HG03378 (cell line): ENCODE results near the gene JARID2.
"Not testable (repeated sequence)": the region's sequence is repeated elsewhere in the genome, so short reads cannot be mapped to it uniquely, and the experiment has no call there.

Experiments
- ATAC-seq: cut with Tn5 transposase; IDR thresholded peaks from one replicate; pipeline ENCODE4 v1.9.1; 2021; ENCODE audit warnings: mild to moderate bottlenecking, moderate library complexity; ENCODE audit not compliant: unreplicated experiment

The JARID2 gene

DNA sequence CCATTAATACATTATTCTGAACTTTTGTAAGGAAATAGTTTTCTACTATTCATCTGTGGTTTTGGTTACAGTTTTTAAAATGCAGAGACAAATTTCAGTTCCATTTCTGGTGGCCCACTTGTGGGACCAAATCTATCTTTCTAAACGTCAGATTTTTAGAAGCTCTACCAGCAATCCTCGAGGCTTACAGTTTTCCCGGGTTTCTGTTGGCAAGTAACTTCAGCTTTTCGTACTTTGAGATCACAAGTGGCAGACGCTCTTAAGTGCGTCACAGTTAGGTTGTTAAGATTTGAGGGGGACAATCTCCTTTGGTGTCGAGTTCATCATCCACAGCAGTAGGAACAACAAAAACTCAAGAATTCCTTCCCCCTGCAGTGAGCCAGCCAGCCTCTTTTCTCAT lies 60.0 kb downstream of the JARID2 start:
- ATAC-seq, result no peak

DNA sequence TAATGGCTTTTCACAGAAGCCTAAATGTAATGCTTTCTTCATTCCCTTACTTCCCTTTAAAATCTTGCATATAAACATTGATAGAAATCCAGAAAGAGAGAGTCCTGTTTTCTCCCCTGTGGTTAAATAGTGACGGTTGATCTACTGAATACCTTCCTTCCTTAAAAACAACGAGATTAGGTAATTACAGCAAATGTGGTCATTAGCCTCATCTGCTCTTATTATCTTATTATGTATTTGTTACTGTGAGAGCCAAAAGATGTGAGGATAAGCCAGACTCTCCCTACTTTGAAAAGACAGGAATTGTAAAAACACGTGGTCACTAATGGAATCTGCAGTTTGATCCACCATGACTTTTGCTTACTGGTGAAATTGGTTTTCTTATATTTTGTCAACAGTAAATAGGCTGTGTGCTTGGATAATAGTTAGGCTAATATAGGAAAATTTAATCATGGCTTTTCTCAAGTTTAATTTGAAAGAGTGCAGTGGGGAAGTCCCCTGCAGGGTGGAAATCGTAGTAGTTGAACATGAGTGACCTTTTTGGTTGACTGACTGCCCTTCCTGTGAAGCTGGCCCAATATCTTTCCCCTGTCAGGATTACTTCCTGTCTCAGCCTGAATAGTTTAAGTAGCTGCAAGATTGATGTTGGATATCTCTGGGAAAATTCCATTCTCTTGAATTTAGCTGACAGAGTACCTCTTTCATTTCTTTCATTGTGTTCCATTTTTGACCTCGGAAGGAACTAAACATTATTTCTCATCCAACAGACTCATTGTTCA lies 62.8 kb downstream of the JARID2 start:
- no peak for ATAC-seq

DNA sequence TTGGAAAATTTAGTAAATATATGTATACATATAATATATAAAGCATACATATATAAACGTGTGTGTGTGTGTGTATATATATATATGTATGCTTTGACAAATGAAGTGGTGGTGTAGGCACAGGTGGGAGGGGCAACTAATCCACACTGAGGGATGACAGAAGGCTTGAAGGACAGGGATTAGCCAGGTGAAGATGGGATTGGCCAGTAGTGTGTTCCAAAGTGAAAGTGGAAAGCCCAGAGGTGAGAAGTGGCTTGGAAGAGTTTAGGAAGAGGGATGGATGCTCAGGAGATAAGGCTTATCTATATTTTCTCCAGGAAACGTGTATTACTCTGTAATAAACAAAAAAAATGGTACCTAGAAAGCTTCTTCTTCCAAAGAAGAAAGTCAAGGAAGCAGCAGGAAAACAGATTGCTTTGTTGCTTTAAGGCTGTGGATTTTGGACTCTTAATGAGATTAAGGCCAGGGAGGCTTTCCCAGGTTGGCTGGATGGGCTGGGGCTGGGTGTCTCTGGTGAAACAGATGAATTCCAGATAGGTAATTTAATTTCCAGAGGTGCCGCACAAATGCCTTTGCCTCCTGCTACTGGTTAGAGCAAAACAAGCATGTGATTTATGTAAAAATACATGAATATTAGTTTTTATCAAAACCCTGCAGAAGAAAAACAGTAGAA lies 63.9 kb downstream of the JARID2 start:
- no peak for ATAC-seq

DNA sequence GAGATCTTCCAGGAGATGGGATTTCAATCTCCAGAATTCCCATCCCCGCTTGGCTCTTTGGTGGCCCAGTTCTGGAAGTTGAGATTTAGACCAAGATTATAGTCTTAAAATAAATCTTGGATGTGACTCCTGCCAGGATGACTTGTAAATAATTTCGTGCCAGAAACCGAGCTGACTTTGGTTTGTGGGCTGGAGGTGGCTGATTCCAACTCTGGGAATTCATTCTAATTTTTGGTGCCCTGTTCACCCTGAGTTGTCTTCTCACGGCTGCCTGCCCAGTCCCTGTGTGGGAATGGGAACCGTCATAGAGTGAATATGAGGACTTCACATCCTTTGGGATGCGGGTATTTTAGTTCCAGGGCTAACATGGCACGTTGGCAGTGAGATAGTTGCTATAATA lies 64.8 kb downstream of the JARID2 start:
- ATAC-seq, result no peak

DNA sequence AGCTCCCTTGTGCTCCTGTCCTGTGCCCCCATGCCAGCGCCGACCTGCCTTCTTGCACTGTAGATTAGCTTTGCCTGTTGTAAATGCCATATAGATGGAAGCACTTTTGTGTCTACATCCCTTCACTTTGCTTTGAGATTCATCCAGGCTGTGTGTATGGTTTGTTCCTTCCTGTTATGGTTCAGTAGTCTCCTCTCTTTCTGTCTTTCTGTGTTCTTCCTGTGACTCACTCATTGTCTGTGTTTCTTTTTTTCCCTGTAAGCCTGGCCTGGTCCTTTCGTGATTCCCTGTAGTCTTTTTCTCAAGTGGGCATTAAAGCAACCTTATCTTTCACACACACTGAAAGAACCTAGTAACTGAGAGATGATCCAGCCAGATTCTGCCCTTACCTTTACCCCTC lies 66.6 kb downstream of the JARID2 start:
- ATAC-seq, result no peak

DNA sequence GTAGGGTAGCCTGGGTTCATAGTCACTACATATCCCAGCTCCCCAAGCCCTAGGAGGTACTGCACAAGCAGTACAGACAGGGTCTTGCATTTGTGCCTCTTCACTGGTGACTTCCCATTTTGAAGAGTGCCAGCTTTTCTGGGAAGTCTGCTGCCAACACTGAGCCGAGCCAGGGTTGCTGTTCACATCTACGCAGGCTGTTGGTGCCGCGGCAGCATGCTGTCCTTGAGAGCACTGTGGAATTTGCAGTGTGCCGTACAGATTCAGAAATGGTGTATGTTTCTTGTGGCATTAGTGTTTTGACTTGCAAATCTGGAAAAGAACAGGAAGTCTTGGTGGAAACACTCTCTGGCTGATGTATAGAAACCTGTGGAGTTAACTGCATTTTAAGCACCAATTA lies 67.5 kb downstream of the JARID2 start:
- peak; percentile 35 for ATAC-seq

DNA sequence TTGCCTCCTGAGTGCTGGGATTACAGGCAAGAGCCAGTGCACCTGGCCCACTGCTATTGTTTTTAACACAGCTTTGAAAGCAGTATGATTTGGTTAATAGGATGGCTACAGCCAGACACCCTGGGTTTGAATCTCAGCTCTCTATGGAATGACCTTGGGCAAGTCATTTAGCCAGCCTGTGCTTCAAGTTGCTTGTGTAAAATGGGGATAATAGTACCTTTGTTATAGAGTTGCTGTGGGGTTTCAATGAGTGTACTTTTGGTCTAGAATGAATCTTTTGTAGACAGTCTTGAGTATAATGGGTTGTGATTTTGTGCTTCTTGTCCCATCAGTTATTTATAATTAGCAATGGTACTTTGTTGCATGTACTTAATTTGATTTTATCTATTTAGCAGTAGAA lies 70.9 kb downstream of the JARID2 start:
- ATAC-seq, result no peak

DNA sequence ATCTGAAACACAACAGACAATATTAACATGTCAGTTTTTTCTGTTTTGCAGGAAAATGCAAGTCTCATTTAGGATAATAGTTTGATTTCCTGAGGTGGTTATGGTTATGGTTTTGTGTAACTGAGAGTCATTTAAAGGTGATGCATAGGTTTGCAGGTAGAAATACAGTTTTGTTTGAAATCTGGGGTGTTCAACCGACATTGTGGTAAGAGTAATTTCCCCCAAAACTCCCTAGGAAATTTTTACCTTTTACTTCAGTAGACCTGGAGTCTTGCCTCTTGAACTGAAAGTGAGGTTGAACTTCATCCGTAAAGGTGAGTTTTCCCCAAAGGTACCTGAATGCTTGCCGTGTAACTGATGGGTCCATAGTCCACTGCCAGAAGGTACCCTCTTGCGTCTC lies 71.4 kb downstream of the JARID2 start:
- no peak for ATAC-seq

DNA sequence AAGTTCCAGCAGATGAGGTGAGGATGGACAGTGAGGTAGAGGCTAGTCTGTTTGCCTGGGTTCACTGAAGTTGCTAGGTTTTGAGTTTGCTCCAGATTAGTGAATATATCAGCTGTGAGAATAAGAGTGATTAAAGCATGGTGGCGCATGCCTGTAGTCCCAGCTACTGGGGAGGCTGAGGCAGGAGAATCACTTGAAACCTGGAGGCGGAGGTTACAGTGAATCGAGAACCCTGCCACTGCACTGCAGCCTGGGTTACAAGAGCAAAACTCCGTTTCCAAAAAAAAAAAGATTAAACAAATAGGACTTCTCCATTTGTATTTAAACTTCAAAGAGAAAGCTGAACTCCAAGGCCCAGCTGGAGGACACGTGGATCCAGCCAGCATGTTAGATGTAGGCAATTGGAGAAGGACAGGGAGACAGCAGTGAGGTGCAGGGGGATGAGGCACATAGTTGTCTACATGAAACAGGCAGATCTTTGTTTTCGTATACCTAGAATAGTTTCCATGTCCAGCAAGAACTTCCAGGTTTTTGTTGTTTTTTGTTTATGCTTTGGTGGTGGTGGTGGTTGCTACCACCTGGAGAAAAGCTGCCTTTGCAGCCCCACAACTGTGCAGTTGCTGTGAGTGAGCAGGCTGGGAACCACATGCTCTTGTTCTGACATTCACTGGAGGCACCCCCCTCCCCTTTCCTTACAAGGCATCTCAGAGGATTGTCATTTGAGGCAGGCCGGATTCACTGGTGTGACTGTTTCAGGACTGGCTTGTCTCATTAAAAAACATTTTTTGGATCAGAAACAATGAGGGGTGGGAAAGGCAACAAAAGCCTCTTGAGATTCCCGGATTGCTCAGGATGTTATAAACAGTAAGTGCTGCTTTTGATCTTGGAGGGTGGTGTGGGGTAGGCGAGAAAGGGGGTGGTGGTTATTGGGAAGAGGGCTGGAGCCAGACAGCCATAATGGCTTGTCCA lies 72.3 kb downstream of the JARID2 start:
- no peak for ATAC-seq

DNA sequence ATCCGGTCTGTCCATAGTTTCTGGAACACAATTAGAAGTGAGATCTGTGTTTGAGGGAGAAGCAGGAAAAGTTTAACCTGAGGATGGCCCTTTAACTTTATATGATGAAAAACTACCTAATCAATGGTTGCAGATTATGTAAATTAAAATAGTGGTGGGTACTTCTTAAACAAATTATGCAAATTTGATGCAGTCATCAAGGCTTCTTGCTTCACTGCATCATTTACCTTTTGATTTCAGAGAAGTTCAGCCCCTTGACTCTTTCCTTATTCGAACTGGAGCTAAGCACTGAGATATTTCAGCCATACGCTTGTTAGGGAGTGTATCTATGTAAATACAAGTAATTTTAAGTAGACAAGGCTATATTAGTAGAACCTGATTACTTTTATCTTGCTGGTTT lies 73.8 kb downstream of the JARID2 start:
- no peak for ATAC-seq

DNA sequence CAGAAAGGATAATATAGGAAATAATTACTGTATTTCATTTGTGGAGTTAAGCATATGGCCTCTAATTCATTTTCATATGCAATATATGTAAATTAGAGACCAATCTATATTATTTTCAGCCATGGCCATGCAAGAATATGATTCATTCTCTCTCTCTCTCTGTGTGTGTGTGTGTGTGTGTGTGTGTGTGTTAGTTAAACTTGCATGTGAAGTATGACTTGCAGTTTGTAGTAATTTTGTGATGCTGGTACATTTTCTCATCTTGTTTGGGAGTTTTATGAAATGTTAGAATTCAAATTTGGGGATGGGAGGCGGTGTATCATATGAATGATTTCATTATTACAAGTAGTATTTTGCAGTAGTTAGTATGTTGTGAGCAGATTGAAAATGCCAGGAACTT lies 74.8 kb downstream of the JARID2 start:
- no peak for ATAC-seq

DNA sequence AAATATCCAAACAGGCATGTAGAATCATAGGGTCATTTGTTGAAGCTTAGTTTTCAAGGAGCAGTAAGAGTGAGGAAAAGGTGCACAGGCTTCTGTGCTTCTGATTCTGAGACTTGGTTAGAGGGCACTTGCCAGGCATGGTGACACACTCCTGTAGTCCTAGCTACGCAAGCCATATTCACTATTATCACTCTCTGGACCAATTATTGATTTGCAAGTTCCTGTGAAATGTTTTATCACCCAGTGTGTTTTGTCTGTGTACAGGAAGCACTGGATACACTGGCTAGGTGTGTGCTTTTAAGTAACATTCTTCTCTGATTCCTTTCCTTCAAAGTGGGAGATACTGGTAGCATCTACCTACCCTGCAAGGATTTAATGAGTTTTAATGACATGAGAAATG lies 76.3 kb downstream of the JARID2 start:
- ATAC-seq, result no peak

DNA sequence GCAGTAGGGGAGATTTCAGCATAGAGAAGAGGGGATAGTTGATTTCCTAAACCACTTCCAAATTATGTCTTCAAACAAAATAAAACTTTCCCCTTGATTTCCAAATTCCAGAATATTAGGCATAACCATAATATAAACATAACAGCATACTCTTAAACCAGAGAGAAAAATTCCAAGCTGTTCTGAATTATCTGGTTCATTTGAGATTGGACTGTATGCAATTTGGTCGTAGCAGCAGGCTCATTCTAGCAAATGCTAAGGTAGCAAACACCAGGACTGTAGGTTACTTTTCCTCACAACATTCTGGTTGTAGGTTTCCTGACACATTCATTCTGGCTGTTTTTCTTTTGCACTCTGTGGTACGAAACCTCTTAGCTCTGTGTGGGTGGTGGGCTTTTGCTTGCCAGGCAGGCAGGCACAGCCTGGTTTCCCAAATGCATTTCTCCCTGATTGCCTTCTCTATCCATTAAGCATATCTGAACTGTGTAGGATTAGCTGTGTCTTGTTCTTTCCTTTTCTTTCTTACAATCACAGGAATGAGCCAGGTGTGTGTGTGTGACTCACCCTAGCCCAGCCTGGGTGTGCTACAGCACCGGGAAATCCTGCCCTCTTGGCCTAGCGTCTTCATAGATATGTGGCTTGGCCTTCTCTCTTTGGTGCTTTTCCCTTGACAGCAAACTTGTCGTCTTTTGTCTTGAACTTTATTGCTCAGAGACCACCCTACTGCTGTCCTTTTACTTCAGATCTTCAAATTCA lies 77.1 kb downstream of the JARID2 start:
- ATAC-seq, result no peak

DNA sequence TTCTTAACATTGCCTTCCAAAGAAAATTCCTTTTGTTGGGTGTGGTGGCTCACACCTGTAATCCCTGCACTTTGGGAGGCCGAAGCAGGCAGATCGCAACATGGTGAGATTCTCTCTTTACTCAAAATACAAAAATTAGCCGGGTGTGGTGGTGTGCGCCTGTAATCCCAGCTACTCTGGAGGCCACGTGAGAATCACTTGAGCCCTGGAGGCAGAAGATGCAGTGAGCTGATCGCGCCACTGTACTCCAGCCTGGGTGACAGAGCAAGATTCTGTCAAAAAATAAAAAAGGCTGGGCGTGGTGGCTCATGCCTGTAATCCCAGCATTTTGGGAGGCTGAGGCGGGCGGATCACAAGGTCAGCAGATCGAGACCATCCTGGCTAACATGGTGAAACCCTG lies 77.7 kb downstream of the JARID2 start:
- ATAC-seq, result not testable (repeated sequence)

DNA sequence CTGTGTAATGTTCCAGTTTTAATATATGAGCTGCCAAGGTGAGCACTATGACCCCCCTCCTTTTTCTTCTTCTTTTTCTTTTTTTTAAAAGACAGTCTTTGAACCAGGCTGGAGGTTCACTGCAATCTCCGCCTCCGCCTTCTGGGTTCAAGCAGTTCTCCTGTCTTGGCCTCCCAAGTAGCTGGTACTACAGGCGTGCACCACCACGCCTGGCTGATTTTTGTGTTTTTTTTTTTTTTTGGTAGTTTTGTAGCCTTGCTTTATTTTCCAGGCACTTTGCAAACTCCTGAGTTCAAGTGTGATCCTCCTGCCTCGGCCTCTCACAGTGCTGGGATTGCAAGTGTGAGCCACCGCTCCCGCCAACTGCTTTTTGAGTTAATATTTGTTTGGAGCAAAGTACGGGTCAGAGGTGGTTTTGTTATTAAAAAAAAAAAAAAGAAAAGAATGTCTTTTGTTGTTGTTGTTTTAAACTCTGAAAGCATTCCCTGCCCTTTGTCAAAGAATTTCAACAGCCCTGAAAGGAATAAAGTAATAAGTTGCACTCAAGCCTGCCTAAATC lies 78.6 kb downstream of the JARID2 start:
- ATAC-seq, result no peak

DNA sequence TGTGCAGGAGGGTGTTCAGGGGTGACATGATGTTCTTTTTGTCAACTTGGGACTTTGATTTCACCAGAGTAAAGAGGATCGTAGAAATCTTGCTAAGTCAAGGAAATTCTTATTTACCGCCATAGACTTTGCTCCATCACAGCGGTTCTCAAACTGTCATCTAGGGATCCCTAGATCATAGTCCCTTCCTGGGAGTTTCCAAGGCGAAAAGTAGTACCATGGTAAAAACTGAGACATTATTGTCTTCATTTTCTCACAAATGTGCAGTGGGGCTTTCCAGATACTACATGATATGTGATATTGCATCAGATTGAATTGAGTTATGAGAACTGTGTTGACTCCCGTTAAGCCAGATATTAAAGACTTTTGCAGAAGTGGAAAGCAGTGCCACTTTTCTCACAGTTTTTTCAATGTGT lies 79.7 kb downstream of the JARID2 start:
- ATAC-seq, result no peak

DNA sequence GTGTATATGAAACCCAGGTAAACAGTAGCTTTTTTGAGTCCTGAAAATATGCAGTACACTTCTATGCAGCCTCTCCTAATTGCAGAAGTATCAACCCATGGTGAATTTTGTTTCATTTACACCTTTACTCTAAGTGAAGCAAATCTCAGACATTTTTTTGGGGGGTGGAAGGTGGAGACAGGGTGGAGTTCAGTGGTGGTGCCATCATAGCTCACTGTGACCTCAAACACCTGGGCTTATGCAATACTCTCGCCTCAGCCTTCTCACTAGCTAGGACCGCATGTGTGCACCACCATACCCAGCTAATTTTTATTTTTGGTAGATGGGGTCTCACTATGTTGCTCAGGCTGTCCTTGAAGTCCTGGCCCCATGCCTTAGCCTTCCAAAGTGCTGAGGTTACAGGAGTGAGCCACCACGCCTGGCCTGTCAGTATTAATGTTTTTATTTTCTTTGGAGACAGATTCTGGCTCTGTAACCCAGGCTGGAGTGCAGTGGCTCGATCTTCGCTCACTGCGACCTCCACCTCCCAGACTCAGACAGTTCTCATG lies 80.3 kb downstream of the JARID2 start:
- no peak for ATAC-seq

DNA sequence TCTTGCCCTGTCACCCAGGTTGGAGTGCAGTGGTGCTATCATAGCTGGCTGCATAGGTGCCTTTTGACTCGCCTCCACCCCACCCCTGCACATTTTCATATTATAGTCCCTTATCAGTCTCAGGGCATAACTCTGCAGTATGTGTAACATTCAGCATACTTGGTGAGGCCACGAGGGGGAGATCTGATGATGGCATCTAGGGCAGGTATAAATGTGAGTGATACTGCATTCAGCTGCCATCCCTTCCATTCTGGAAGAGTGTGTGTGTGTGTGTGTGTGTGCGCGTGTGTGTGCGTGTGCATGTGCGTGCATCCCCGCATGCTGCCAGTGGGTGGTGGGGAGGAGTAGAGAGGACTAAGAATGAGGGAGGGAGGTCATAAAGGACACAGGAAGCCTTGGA lies 81.4 kb downstream of the JARID2 start:
- no peak for ATAC-seq

DNA sequence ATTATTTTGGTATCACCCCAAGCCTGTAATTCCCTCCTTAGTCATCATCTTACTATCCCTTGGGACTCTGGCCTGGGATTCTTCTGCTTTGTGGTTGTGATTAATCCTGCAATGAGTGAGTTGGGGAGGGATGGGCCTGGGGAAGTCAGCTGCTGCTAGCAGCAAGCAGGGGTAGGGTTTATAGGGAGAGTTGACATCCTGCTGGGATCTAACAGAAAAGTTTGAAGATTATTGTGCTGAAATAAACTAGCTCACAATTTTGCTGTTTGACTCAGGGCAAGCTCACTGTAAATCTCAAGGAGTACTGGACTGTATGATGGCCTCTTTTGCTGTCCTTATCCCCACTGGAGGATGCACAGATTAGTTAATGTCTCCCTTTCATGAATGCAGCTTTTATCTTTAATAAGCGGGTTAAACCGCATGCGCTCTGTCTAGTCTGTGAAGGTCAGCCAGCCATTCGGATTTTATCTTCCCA lies 83.4 kb downstream of the JARID2 start:
- ATAC-seq, result no peak
